Caki2 (cell line): Measurements from ENCODE around the gene SNX19. TPM values are rescaled to one million over a fixed set of nuclear protein-coding genes. Genes with fewer than 3 reads are reported as not detected.
"Not testable (repeated sequence)": the region's sequence is repeated elsewhere in the genome, so short reads cannot be mapped to it uniquely, and the experiment has no call there.

Experiments
- DNase-seq: peaks from one replicate; pipeline ENCODE4 v3.0.0-alpha.2; 2015; ENCODE audit warnings: low read depth
- in situ Hi-C: cut with HindIII; loops from 2 replicates; pipeline ENCODE4 v1.10.0; 2016; ENCODE audit warnings: low sequenced_read_pairs, low pct_unique_long_range_greater_than_20kb, mixed read lengths
- total RNA-seq: library from RNA; depleted of rRNA; stranded (reverse); fragments of >200 nt; shearing (Covaris generic); gene quantifications from 2 replicates; pipeline ENCODE4 v1.2.3, GENCODE V29; 2014; ENCODE audit warnings: low replicate concordance

Gene SNX19
- total RNA-seq, 1 experiment from 2014 or later = 4.5 TPM

DNA sequence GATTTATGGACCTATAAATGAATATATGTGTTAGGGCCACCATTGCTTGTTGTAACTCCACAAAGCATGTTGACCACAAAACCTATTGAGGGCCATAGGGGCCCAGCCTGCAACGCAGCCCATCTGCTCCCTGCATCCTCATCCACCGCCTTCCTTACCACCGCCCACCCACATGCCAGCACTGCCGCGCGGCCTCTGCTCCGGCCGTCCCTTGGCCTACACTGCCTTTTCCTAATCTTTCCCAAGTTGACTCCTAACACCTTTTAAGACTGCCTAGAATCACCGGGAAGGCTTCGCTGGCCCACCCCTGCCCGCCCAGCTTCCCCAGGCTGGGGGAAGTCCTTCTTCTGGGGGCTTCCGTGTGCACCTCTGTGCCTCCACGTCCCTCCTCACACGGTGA lies 55.0 kb downstream of the SNX19 start:
- DNase-seq = no peak
- in situ Hi-C loops = no loop called here

GRCh38 chr11:130859886-130860285 lies 56.4 kb downstream of the SNX19 start:
- DNase-seq = no peak
- in situ Hi-C loops = no loop called here

- in situ Hi-C loops = no loop called here
- no peak for DNase-seq
Observed at GRCh38 chr11:130858215-130858614, 58.1 kb downstream of the SNX19 start.

DNA sequence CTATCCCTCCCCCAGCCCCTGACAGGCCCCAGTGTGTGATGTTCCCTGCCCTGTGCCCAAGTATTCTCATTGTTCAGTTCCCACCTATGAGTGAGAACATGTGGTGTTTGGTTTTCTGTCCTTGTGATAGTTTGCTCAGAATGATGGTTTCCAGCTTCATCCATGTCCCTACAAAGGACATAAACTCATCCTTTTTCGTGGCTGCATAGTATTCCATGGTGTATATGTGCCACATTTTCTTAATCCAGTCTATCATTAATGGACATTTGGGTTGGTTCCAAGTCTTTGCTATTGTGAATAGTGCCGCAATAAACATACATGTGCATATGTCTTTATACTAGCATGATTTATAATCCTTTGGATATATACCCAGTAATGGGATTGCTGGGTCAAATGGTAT lies 60.6 kb downstream of the SNX19 start:
- DNase-seq, in situ Hi-C loops: not testable (repeated sequence)

GRCh38 chr11:130854483-130854882 lies 61.8 kb downstream of the SNX19 start:
- DNase-seq = no peak
- in situ Hi-C loops = no loop called here

DNA sequence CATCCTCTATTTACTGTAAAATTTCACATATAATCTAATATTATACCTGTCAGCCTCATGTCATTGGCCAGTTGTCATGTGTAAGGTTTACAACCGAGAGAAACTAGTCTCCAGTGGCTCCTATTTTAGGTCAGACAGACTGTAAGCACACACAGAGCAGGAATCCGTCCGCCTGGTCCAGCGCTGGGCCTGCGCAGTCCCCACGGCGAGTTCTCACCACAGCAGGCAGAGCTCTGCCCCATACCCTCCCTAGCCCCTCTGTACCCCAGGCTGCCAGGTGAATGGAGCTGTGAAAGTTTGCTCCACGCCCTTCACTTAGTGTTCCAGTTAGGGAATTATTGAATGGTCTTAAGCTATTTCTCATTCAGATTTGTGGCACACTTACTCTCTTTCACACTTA lies 63.7 kb downstream of the SNX19 start:
- in situ Hi-C loops = no loop called here
- DNase-seq = no peak

- in situ Hi-C loops = no loop called here
- no peak for DNase-seq
Observed at GRCh38 chr11:130850185-130850944, 65.9 kb downstream of the SNX19 start.

GRCh38 chr11:130849215-130849568 lies 67.1 kb downstream of the SNX19 start:
- DNase-seq = no peak
- in situ Hi-C loops = no loop called here

- in situ Hi-C loops = no loop called here
- no peak for DNase-seq
Observed at GRCh38 chr11:130848361-130849214, 67.7 kb downstream of the SNX19 start.

- in situ Hi-C loops = no loop called here
- DNase-seq = peak; percentile 34
Observed at GRCh38 chr11:130847517-130847916, 68.8 kb downstream of the SNX19 start.

DNA sequence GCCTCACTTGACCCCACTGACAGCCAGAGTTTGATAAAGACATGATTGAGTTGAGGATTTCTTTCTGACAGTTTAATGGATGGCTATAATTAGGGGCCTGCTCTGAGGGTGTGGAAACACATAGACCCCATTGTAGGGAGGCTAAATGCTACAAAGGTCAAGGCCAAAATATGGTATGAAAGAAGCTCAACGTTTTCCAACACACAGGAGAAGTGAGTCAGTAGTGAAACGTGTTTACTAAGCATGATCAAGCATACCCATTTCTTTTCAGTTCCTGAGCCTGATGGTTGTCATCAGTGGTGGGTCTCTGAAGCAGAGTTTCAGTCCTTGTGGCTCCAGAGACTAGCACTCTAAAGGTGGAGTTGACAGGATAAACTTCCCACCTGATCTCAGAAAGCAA lies 69.7 kb downstream of the SNX19 start:
- no peak for DNase-seq
- in situ Hi-C loops = no loop called here

- in situ Hi-C loops = no loop called here
Observed at GRCh38 chr11:130842001-130842400, 74.3 kb downstream of the SNX19 start.

GRCh38 chr11:130840679-130841078 lies 75.6 kb downstream of the SNX19 start:
- no peak for DNase-seq

More at GRCh38 chr11:130842001-130842400, 74.3 kb downstream of the SNX19 start:
- no peak for DNase-seq

DNA sequence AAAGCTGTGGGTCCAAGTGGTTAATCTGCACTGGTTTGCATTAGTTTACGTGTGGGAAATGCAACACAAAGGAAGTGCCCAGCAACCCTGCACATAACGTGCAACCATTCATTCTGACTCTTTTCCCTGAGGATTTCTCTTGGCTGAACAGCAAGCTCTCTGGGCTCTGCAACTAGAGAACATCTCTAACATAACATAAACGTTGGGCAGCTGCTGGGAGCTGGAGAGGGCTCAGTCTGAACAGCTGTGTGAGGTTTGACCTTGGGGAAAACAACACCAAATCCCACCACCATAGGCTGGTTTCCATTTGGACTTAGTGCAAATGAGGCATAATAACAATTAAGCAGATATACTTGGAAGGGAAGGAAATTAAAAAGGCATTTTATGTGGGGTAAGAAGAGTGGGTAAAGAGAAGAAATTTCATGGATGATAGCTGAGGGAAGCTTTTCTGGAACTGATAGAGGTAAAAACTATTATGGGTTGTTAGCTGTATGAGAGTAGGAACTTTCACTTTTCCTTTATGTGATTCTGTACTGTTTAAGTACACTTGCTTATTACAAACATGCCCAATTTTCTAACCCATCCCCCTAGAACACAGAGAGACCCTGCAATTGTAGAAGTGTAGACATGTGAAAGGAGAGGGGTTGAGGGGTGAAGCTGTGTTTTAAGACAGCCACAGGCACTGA lies 76.2 kb downstream of the SNX19 start:
- in situ Hi-C loops = no loop called here
- no peak for DNase-seq

More at GRCh38 chr11:130840679-130841078, 75.6 kb downstream of the SNX19 start:
- in situ Hi-C loops = no loop called here

DNA sequence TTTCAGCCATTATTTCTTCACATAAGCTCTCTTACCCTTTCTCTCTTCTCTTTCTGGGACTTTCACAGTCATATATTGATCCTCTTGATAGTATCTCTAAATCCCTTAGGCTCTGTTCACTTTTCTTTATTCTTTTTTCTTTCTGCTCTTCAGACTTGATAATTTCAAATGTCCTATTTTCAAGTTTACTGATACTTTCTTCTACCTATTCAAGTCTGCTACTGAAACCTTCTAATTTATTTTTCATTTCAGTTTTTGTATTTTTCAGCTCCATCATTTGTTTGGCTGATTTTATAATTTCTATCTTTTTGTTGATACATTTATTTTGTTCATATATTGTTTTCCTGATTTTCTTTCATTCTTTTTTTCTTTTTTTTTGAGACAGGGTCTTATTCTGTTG lies 79.1 kb downstream of the SNX19 start:
- in situ Hi-C loops = no loop called here
- DNase-seq = no peak

- in situ Hi-C loops = no loop called here
- DNase-seq = no peak
Observed at GRCh38 chr11:130834886-130835285, 81.4 kb downstream of the SNX19 start.

DNA sequence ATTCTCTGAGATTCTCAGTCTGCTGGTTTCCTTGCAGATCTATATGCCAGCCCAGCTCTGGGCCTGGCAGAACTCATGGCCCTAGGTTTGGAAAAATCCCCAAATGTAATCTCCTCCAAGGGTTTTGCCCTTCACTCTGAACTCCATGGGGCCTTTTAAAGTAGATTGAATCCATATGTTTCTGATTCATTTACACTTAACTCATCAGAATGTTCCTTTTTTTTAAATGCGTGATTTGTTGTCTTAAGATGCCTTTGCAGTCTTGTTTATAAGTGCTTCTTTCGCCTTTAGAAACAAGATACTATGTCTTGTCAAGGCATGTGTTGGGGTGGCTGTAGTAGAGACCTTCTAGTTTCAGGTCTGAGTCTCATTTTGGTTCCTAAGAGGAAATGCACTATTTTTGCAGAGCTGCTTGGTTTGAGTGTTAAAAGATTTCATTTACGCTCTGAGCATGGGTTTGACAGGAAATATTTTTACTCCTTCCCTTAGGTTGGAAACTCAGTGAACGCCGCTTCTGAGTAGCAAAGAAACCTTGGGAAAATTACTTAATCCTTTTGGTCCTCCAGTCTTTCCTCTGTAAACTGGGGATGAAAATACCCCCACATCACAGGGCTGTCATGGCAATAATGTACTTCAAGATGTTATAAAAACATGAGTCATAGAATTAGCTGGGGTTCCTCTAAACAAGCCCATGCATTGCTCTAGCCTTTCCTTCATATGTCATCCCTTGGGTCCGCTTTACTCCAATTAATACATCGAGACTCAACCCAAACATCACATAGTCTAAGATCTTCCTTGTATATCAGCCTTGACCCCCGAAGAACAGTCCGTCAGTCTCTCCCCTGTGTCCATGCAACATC lies 83.5 kb downstream of the SNX19 start:
- DNase-seq = no peak
- in situ Hi-C loops = no loop called here

DNA sequence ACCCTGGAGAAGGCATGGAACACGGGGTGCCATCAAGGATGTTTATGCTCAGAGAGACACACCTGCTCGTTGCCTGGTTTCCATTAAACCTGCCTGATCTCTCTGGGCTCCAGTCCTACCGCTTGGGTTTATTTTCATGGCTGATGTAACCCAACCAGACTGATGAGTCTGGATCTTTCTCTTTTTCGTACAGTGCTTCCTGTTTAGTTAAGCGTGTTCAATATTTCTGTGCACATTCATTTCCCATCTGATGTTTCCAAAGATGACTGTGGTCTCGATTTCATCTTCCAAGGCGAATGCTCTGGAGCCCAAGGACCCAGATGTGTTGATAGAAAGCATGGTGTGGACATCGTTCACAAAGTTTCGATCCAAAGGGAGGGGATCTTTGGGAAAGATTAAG lies 84.3 kb downstream of the SNX19 start:
- DNase-seq = no peak
- in situ Hi-C loops = no loop called here
